Cardiac septum (tissue), 1 donor: ENCODE results near the gene STEAP1. TPM values are rescaled to one million over a fixed set of nuclear protein-coding genes. Genes with fewer than 3 reads are reported as not detected.
"Not testable (repeated sequence)": the region's sequence is repeated elsewhere in the genome, so short reads cannot be mapped to it uniquely, and the experiment has no call there.

Experiments
- DNase-seq: peaks from one replicate; pipeline ENCODE4 v3.0.0-alpha.2; 2020; ENCODE audit warnings: low spot score
- intact Hi-C: fragments of 100-400 bp; cut with DNase I; formaldehyde crosslinking; loops from one replicate; pipeline ENCODE4 v1.14.0; 2022
- long read RNA-seq: library from polyadenylated mRNA; unstranded; transcript quantifications from one replicate; pipeline ENCODE4 v2.0.0, GENCODE V29; 2021
- total RNA-seq: library from RNA; stranded (reverse); fragmentation: NEBNext Ultra II Directional; extraction: Animal tissue kit (Norgen Biotek cat#: 25700); gene quantifications from one replicate; pipeline ENCODE4 v1.2.1, GENCODE V29; 2021
- donor health status: DM: no; HTN: no; CAD: no.

Gene STEAP1
- total RNA-seq: 6.5 TPM
- long read RNA-seq, partial matches to known transcripts: 1 of 5 reads
- long read RNA-seq, other reads (novel, unspliced or antisense): 0 of 5 reads

- intact Hi-C loops: loop anchor here (2.0 to 10.0 kb wide), 3 partner anchors 109 to 273 kb away; no protein-coding TSS in a partner anchor
- DNase-seq: peak; percentile 94
Measured at GRCh38 chr7:90153943-90154771, at the start of gene STEAP1. TSS of gene STEAP1 (plus strand) at chr7:90154469. CDS start at chr7:90159789, 5,320 bp downstream.

- DNase-seq, intact Hi-C loops: not testable (repeated sequence)
Measured at GRCh38 chr7:90114972-90115371, 39.3 kb upstream of the STEAP1 start.

DNA sequence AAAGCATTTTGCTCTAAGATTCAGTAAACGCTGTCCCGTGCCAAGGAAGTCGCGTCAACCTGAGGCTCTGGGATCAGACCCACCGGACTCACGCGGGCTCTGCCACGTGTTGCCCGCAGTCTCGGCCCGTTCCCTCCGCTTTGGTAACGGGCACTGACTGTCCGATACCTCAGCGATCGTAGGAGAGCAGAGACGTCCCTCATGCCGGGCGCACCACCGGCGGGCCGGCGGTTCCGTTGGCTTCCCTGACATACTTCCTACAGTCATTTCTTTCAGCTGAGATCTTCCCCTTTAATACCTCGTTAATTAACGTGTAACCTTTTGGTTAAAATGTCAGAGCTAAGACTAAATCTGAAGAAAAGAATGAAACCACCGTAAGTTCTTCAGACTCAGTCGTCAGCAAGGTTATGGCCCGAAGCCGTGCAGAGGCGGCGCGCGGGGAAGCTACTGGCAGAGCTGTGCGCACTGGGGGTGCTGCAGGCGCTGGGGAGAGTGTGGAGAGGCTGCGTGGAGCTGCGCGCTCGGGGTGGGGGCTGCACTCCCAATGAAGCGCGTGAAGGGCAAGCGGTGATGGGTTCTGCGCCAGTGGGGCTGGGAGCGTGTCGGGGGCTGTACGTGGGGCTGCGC lies 35.6 kb upstream of the STEAP1 start:
- DNase-seq, intact Hi-C loops: not testable (repeated sequence)

DNA sequence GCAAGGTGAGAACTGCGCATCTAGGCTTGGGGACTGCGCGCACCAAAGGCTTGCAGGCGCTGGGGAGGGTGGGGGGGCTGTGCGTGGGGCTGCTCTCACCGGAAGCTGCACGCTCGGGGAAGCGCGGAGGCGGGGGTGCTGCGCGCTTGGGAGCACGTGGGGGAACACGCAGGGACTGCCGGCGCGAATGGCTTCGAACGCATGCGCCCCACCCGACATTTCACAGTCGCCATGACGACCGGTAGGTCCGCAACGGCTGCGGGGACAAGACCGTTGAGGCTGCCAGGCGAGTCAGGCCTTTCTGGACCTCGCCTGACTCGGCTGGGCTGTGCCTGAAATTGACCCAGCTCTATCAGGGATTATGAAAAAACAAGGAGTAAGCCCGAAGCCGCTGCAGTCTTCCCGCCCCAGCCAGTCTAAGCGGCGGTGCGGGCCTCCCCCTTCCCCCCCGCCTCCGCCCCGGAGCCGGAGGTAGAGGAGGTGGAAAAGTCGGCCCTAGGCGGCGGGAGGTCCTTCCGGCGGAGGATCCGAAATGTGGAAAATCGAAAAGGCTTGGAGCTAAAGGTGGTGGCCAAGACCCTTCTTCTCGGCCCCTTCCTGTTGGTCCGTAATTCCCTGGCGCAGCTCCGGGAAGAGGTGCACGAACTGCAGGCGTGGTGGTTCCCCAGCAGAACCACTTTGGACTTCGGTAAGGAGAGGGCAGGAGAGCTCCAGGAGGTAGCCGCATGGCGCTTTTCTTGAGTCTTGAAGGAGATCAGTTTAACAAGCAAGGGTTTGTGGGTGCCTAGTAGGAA lies 34.9 kb upstream of the STEAP1 start:
- intact Hi-C loops: no loop called here
- DNase-seq: no peak

DNA sequence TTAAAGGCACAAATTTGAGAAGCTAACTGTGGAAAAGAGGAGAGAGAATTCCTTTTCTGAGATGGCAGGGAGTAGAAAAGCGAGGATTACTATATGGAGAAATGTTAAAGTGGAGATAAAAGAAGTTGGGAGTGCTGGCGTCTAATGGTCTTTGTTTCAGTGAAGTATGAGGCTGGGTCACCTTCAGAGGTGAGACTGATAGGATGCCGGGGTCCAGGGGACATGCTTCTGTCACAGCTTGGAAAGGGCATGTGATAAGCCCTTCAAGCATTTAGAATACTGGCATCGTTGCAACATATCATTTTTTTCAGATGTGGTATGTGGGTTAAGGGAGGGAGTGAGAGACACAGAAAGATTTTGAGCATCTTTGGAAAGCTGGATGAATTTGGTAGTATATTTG lies 34.1 kb upstream of the STEAP1 start:
- intact Hi-C loops, DNase-seq: not testable (repeated sequence)

GRCh38 chr7:90131746-90132145 lies 22.5 kb upstream of the STEAP1 start:
- DNase-seq, intact Hi-C loops: not testable (repeated sequence)

DNA sequence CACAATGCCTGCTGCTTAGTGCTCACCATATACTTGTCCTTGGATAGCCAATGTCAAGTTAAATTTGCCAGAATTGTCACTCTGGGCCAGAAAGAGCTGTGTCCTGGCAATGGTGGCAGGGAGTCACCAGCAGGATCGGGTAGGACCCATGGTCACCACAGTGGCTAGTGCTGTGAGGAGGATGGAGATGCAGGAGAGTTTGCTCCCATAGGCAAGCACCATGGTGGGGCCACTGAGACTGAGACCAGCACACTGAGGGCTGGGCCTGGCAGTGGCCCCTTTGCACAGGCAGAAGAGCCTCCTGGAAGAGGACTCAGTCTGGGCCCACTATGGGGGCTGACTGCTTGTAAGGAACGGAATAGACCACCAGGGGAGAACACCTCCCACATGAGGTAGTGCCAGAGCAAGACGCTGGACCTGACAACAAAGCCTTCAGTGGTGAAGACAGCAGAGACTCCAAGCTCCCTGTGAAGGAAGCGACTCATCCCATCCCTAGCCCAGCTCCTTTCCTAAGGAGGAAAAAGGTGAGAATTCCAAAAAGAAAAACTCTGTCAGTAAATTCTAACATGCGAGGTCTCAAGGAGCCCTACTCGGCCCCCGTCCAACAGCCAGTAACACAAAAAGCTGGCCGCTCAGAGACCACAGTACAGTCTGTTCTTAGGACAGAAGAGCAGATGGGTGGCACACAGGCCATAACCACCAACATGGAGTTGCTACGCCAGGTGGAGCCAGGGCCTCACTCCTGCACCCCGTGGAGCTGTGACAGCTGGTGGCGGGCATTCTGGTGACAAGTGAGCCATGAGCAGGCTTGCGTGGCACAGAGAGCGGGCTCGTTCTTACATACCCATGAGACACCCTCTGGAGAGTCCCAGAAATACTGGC lies 6.9 kb upstream of the STEAP1 start:
- DNase-seq, intact Hi-C loops: not testable (repeated sequence)

- DNase-seq, intact Hi-C loops: not testable (repeated sequence)
Measured at GRCh38 chr7:90149428-90149827, 4.8 kb upstream of the STEAP1 start.

GRCh38 chr7:90151884-90152283 lies 2.4 kb upstream of the STEAP1 start:
- not testable (repeated sequence) for DNase-seq
- intact Hi-C loops: loop anchor here (10.0 kb wide), 1 partner anchor 143 kb away; no protein-coding TSS in a partner anchor

GRCh38 chr7:90152642-90153253 lies 1.5 kb upstream of the STEAP1 start:
- not testable (repeated sequence) for DNase-seq
- intact Hi-C loops: loop anchor here (10.0 kb wide), 1 partner anchor 142 kb away; no protein-coding TSS in a partner anchor

DNA sequence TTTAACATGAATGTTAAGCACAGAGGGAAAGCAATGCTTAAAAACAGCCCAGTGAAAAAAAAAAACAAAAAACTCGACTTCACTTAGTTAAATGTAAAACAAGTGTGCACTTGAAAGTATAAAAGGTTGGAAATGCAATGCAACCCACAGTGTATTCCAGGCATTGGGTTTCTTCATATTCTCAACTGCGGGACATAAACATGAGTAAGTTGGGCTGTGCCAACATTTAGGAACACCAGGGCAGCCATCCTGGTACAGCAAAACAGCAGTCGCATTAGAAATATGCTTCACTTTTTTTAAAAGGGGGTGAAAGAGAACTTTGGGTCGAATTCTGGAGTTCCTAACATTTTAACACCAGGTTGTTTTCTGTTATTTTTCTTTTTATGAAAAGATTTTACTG lies 937 bp downstream of the STEAP1 start:
- no peak for DNase-seq

DNA sequence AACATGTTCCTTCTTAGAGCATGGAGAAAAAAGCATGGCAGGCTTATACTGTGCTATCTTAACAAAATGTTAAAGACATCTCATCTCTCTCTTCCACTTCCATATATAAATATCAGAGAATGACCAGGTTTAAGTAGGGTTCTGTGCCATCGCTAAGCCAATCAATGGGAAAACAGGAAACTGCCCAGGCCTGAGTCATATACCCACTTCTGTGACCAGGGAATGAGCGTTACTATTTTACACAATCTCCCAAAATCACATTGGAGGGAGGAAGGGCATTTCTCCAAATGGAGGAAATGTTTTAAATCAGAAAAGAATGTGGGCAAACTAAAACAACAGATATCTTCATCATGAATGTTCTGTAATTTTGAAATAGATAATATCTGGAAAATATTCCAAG lies 3.1 kb downstream of the STEAP1 start:
- intact Hi-C loops: loop anchor here (10.0 kb wide), 1 partner anchor 137 kb away; no protein-coding TSS in a partner anchor
- not testable (repeated sequence) for DNase-seq

More for the DNA sequence above, 937 bp downstream of the STEAP1 start:
- intact Hi-C loops: loop anchor here (2.0 to 10.0 kb wide), 3 partner anchors 108 to 272 kb away; no protein-coding TSS in a partner anchor

DNA sequence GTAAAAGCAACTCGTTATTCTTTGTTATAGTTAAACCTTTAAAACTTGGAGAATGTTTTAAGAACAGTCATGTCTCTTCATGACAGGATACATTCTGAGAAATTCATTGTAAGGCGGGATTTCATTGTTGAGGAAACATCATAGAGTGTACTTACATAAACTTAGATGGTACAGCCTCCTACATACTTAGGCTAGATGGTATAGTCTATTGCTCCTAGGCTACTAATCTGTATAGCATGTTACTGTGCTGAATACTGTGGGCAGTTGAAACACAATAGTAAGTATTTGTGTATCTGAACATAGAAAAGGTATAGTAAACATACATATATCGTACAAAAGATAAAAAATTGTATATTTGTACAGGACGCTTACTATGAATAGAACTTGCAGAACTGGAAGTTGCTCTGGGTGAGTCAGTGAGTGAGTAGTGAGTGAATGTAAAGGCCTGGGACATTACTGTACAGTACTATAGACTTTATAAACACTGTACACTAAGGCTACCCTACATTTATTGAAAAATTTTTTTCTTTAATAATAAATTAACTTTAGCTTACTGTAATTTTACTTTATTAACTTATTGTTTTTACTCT lies 3.6 kb downstream of the STEAP1 start:
- not testable (repeated sequence) for DNase-seq
- intact Hi-C loops: loop anchor here (10.0 kb wide), 1 partner anchor 137 kb away; no protein-coding TSS in a partner anchor

GRCh38 chr7:90163534-90163933 lies 9.3 kb downstream of the STEAP1 start:
- DNase-seq: no peak
- intact Hi-C loops: no loop called here

DNA sequence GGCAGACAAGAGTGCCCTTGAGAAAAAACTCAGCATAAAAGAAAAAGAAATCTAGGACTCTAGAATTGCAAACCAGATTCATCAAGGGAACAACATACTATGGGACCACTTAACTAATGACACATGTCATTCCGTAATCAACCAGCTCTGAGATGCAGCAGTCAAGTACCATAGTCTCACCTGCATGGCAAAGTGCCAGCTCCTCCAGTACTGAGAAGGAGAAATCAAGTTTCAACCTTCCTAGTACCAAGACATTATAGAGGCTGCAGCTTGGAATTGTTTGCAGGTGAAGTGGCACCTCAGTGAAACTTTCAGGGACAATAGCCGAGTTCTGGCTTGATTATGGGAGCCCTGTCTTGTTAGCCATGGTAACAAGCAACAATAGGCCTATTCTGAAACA lies 11.5 kb downstream of the STEAP1 start:
- intact Hi-C loops: no loop called here
- no peak for DNase-seq

DNA sequence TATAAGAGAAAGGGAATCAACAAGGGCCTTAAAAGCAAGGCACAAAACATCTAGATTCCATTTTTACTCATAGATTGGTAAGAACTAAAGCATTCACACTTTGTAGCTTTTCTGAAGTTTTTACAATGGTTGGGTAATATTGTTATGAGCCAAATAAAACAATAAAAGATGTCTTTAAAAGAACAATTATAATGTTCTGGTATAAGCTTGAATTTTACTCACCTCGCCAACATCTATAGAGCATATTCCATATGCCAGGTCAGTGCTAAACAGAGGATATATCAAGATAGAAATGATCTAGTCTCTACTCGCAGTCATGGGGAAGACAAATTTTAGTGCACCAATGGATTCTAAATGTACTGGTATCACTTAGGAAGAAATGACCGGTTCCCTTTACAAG lies 11.9 kb downstream of the STEAP1 start:
- intact Hi-C loops: no loop called here

GRCh38 chr7:90167361-90167760 lies 13.1 kb downstream of the STEAP1 start:
- intact Hi-C loops: no loop called here
- DNase-seq: no peak

More for the DNA sequence above, 11.9 kb downstream of the STEAP1 start:
- no peak for DNase-seq

- intact Hi-C loops: no loop called here
- DNase-seq: no peak
Measured at GRCh38 chr7:90169891-90170290, 15.6 kb downstream of the STEAP1 start.
